Keratinocyte (primary cell): ENCODE results near the gene RETREG3.

Source experiments
- EZH2 ChIP-seq: IDR thresholded peaks from one replicate; pipeline ENCODE4 v1.6.1; 2012; ENCODE audit warnings: inconsistent platforms, mild to moderate bottlenecking, low read length, moderate library complexity
- TF ChIP-seq, protein P1 (sequence below), 3 experiments: IDR thresholded peaks in 1 of 3; conservative IDR thresholded peaks in 1 of 3; optimal IDR thresholded peaks in 1 of 3; 2 replicates in 2 of 3; 3 replicates in 1 of 3; pipeline versions ENCODE3 to v1.5.1; 2011; ENCODE audit warnings: low read length in 3 of 3, mild to moderate bottlenecking in 3 of 3, moderate library complexity in 2 of 3, control low read depth in 1 of 3, inconsistent platforms in 1 of 3; ENCODE audit not compliant: insufficient read depth in 2 of 3; ENCODE audit errors: extremely low read depth in 1 of 3

DNA sequence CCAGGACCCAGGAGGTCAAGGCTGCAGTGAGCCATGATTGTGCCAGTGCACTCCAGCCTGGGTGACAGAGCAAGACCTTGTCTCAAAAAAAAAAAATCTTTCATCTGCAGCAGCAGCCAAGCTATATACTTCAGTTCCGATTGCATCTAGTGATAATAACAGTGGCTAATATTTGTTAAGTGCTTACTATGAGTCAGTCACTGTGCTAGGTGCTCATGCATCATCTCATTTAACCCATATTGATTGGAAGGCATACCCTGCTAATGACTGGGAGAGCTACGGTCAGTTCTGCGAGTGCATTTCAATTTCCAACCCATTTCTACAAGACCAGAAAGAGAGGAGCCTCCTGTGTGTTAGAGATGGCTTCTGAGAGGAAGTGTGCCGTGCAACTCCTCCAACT is 42.2 kb upstream of the RETREG3 start:
- TF ChIP-seq, protein P1, sequence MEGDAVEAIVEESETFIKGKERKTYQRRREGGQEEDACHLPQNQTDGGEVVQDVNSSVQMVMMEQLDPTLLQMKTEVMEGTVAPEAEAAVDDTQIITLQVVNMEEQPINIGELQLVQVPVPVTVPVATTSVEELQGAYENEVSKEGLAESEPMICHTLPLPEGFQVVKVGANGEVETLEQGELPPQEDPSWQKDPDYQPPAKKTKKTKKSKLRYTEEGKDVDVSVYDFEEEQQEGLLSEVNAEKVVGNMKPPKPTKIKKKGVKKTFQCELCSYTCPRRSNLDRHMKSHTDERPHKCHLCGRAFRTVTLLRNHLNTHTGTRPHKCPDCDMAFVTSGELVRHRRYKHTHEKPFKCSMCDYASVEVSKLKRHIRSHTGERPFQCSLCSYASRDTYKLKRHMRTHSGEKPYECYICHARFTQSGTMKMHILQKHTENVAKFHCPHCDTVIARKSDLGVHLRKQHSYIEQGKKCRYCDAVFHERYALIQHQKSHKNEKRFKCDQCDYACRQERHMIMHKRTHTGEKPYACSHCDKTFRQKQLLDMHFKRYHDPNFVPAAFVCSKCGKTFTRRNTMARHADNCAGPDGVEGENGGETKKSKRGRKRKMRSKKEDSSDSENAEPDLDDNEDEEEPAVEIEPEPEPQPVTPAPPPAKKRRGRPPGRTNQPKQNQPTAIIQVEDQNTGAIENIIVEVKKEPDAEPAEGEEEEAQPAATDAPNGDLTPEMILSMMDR (optimal IDR thresholded peaks at IDR 0.05 in 1 of 3, IDR thresholded peaks at IDR 0.05 in 1 of 3, conservative IDR thresholded peaks at IDR 0.05 in 1 of 3; ENCODE audit: extremely low read depth in 1 of 3, insufficient read depth in 2 of 3, low read length in 3 of 3): no peak
- no peak for TF ChIP-seq EZH2
